GM12878 (cell line): Measurements from ENCODE around the gene PLXNA4. TPM values are rescaled to one million over a fixed set of nuclear protein-coding genes. Genes with fewer than 3 reads are reported as not detected.

ENCODE experiments used
- ATAC-seq: fragments of 200-7000 bp; cut with Tn5 transposase; 3 replicates; pipeline ENCODE4 v1.9.1; 2020; ENCODE audit warnings: mild to moderate bottlenecking, moderate library complexity
- BruUV-seq: library from RNA; stranded (reverse); fragments of 400-500 nt; replicated peaks from 2 replicates; lab custom pipeline; 2021; lab: Mats Ljungman, UMichigan
- CTCF ChIA-PET: fragments of 300-600 bp; sonication (Branson Sonifier 250); formaldehyde crosslinking; extraction: SDS; loops from one replicate; lab custom pipeline; 2021; ENCODE audit warnings: inconsistent platforms; lab: Yijun Ruan, JAX
- POLR2A ChIA-PET: fragments of 350-600 bp; formaldehyde crosslinking; extraction: SDS; loops from one replicate; lab custom pipeline; 2021; ENCODE audit warnings: inconsistent platforms; lab: Charles Lee
- RAD21 ChIA-PET: fragments of 300-600 bp; sonication (Branson Sonifier 250); formaldehyde crosslinking; loops from one replicate; lab custom pipeline; 2023; ENCODE audit warnings: antibody characterized with exemption; ENCODE audit not compliant: unreplicated experiment; lab: Charles Lee
- SMC1A ChIA-PET: fragments of 300-600 bp; sonication (Branson Sonifier 250); formaldehyde crosslinking; loops from one replicate; lab custom pipeline; 2023; ENCODE audit not compliant: unreplicated experiment, uncharacterized antibody; lab: Charles Lee
- DNase-seq: peaks from one replicate; pipeline ENCODE4 v3.0.0-alpha.2; 2011; ENCODE audit warnings: low read depth, low spot score
- FAIRE-seq: peaks from 3 replicates; lab custom pipeline; 2011; peaks lifted over from hg19 to GRCh38; lab: Jason Lieb, UNC
- H2AFZ ChIP-seq: 2 replicates; pipeline ENCODE4 v1.6.0; 2011; ENCODE audit warnings: low read depth, low read length, control low read depth; ENCODE audit not compliant: control insufficient read depth
- H3K27ac ChIP-seq: 2 replicates; pipeline ENCODE4 v1.5.1; 2011; ENCODE audit warnings: control low read depth; ENCODE audit not compliant: control insufficient read depth, insufficient read depth
- H3K27me3 ChIP-seq, 2 experiments: replicated peaks in 1 of 2; 2 replicates each; pipeline versions ENCODE4 v1.6.0 to v1.6.1; 2011; ENCODE audit warnings: low read length in 1 of 2; ENCODE audit not compliant: control insufficient read depth in 2 of 2, insufficient read depth in 2 of 2
- H3K36me3 ChIP-seq, 2 experiments: 2 replicates each; pipeline ENCODE4 v1.5.1; 2011; ENCODE audit warnings: low read length in 1 of 2; ENCODE audit not compliant: control insufficient read depth in 2 of 2, insufficient read depth in 2 of 2
- H3K4me1 ChIP-seq: 2 replicates; pipeline ENCODE4 v1.6.1; 2011; ENCODE audit warnings: mild to moderate bottlenecking, low read length, moderate library complexity, mixed read lengths; ENCODE audit not compliant: control insufficient read depth, insufficient read depth
- H3K4me2 ChIP-seq: 2 replicates; pipeline ENCODE4 v1.6.0; 2011; ENCODE audit warnings: control low read depth; ENCODE audit not compliant: control insufficient read depth, insufficient read depth
- H3K4me3 ChIP-seq: fragments of 200-600 bp; sonication (generic); 2 replicates; pipeline ENCODE4 v1.5.1; 2016
- H3K79me2 ChIP-seq: 2 replicates; pipeline ENCODE4 v1.6.0; 2011; ENCODE audit warnings: low read length; ENCODE audit not compliant: control insufficient read depth, insufficient read depth
- H3K9ac ChIP-seq: 2 replicates; pipeline ENCODE4 v1.8.0; 2011; ENCODE audit warnings: low read length, control low read depth, mixed read lengths; ENCODE audit not compliant: control insufficient read depth, insufficient read depth
- H3K9me3 ChIP-seq: replicated peaks from 3 replicates; pipeline ENCODE4 v1.5.1; 2011; ENCODE audit warnings: mild to moderate bottlenecking, low read length; ENCODE audit not compliant: control insufficient read depth, insufficient read depth
- H4K20me1 ChIP-seq: 2 replicates; pipeline ENCODE4 v1.6.0; 2011; ENCODE audit not compliant: control insufficient read depth, insufficient read depth
- ASH2L ChIP-seq: fragments of 300-600, 200-600 bp; sonication (generic); IDR thresholded peaks from 2 replicates; pipeline ENCODE4 v1.6.1; 2017; ENCODE audit warnings: low read depth, mild to moderate bottlenecking, borderline replicate concordance
- BMI1 ChIP-seq: fragments of 450-650 bp; IDR thresholded peaks from 2 replicates; pipeline ENCODE4 v1.6.1; 2016; ENCODE audit warnings: mild to moderate bottlenecking, moderate library complexity, borderline replicate concordance
- CBX5 ChIP-seq: sonication (generic); IDR thresholded peaks from 2 replicates; pipeline ENCODE4 v1.6.1; 2016; ENCODE audit warnings: low read depth, moderate library complexity, mild to moderate bottlenecking, inconsistent platforms
- CHD4 ChIP-seq: fragments of 200-600 bp; sonication (generic); IDR thresholded peaks from 2 replicates; pipeline ENCODE4 v1.6.1; 2016; ENCODE audit warnings: mild to moderate bottlenecking
- HDGF ChIP-seq: fragments of 450-650 bp; IDR thresholded peaks from 2 replicates; pipeline ENCODE4 v1.6.1; 2016; ENCODE audit warnings: antibody characterized with exemption
- WGBS: methylation state at CpG from one replicate; pipeline ENCODE4 v1.1.6; 2016; ENCODE audit warnings: low lambda C conversion rate; ENCODE audit not compliant: insufficient replicate concordance, insufficient coverage; ENCODE audit errors: missing lambda C conversion rate; 5-methylcytosine and 5-hydroxymethylcytosine counted together
- in situ Hi-C: fragments of 300-500 bp; cut with MboI; formaldehyde crosslinking; loops from 9 replicates; pipeline ENCODE4 v1.14.3; 2018; ENCODE audit warnings: mixed read lengths
- intact Hi-C: fragments of 100-400 bp; cut with micrococcal nuclease; formaldehyde crosslinking; loops from one replicate; pipeline ENCODE4 v1.14.2; 2022; ENCODE audit not compliant: unreplicated experiment
- polyA plus RNA-seq, 11 experiments: library from polyadenylated mRNA; depleted of rRNA in 4 of 11; unstranded in 6 of 11; stranded (reverse) in 5 of 11; fragments of >200 nt; fragmentation: Nextera tagmentation in 4 of 11; fragmentation: Illumina TruSeq in 1 of 11; extraction: Ambion mirVana in 4 of 11; extraction: Trizol in 1 of 11; gene quantifications; 1 replicate in 1 of 11; 2 replicates in 10 of 11; pipeline versions ENCODE4 v1.2.1 to v1.2.3, GENCODE V29; 2011 to 2016; ENCODE audit warnings: inconsistent platforms in 2 of 11, missing spikeins in 2 of 11, low read depth in 1 of 11
- total RNA-seq, 4 experiments: library from RNA; depleted of rRNA in 3 of 4; stranded (reverse); fragments of >200 nt in 3 of 4; fragmentation: Illumina TruSeq in 1 of 4; extraction: Trizol in 1 of 4; gene quantifications; 2 replicates each; pipeline versions ENCODE4 v1.2.1 to v1.2.3, GENCODE V29; 2013 to 2021
- TF ChIP-seq, protein P1 (sequence below): fragments of 450-650 bp; IDR thresholded peaks from 2 replicates; pipeline ENCODE4 v1.6.1; 2018; ENCODE audit warnings: mild to moderate bottlenecking, low read depth, moderate library complexity; ENCODE audit not compliant: partially characterized antibody
- TF ChIP-seq, protein P2 (sequence below): IDR thresholded peaks from 2 replicates; pipeline ENCODE4 v1.6.1; 2011; ENCODE audit warnings: borderline replicate concordance, low read depth, mild to moderate bottlenecking, moderate library complexity, mixed read lengths, low read length; ENCODE audit not compliant: insufficient read depth; ENCODE audit errors: extremely low read length

The PLXNA4 gene
- total and polyA plus RNA-seq, 10 of the 15 experiments (the other 5 are each of a cell fraction or from before 2014, with no cell fraction given) = 0.03 TPM; not detected in 9

DNA sequence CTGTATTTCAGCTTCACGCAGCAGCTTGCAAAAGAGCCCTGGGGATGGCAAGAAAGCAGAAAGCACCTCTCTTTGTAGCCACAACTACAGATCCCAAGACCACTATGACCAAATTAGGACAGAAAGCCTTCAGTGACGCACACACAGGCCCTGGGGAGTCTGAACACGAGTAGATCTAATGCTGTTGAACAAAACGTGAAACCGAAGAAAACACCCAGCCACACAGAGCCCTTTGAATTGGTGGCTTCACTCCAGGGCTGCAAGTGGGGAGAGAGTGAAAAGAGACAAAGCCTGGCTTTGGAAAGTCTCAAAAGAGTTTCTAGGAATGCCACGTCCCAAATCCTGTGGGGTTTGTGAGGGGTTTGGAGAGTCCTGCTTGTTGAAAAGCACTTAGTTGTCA is 28.4 kb downstream of the PLXNA4 start (continued):
- TF ChIP-seq, protein P1, sequence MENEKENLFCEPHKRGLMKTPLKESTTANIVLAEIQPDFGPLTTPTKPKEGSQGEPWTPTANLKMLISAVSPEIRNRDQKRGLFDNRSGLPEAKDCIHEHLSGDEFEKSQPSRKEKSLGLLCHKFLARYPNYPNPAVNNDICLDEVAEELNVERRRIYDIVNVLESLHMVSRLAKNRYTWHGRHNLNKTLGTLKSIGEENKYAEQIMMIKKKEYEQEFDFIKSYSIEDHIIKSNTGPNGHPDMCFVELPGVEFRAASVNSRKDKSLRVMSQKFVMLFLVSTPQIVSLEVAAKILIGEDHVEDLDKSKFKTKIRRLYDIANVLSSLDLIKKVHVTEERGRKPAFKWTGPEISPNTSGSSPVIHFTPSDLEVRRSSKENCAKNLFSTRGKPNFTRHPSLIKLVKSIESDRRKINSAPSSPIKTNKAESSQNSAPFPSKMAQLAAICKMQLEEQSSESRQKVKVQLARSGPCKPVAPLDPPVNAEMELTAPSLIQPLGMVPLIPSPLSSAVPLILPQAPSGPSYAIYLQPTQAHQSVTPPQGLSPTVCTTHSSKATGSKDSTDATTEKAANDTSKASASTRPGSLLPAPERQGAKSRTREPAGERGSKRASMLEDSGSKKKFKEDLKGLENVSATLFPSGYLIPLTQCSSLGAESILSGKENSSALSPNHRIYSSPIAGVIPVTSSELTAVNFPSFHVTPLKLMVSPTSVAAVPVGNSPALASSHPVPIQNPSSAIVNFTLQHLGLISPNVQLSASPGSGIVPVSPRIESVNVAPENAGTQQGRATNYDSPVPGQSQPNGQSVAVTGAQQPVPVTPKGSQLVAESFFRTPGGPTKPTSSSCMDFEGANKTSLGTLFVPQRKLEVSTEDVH = no peak
- TF ChIP-seq CHD4 = no peak
- no peak for TF ChIP-seq ASH2L
- TF ChIP-seq, protein P2, sequence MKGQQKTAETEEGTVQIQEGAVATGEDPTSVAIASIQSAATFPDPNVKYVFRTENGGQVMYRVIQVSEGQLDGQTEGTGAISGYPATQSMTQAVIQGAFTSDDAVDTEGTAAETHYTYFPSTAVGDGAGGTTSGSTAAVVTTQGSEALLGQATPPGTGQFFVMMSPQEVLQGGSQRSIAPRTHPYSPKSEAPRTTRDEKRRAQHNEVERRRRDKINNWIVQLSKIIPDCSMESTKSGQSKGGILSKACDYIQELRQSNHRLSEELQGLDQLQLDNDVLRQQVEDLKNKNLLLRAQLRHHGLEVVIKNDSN = no peak
- no peak for TF ChIP-seq HDGF

DNA sequence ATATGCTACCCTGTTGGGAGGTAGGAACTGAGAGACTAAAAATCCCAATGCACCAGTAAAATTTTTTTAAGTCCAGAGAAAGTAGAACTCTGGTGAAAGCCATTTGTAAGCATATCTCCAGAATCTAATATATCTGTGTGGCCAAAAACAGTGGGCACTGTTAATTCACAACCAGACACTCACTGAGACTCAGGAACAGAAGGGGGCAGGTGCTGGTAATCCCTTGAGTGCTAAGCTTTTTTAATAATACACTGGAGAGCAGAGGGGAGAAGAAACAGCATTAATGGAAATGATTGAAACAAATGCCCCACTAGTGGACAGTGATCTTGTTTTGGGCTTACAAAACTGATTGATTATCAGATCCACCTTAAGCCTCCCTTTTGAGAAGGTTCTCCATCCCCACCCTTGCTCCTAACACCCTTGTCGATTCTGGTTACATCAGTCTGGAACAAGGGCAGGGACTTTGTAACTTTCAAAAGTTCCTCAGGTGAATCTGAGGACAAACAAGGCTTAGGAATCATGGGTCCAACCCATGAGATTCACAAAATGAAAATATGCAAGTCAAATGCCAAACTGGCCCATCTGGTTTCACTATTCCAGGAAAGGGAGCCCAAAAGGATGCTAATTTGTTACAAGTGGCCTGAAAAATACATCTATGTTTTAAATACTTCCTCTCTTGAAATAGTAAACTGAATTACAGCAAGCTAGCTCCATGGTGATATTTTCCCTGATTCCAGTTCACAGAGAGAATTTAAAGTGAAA is 29.7 kb downstream of the PLXNA4 start:
- Histone ChIP-seq H3K4me3 (no peak overlapping the region), H3K79me2 (no peaks in the 10 kb centered on the region), H3K36me3 (no peaks in the 10 kb centered on the region), H3K4me1 (no peaks in the 10 kb centered on the region), H3K9ac (no peak overlapping the region), H4K20me1 (no peaks in the 10 kb centered on the region), H3K4me2 (no peak overlapping the region), H2AFZ (no peak overlapping the region), H3K27me3 (peaks cover 0 to 6% of the 10 kb centered on the region in 2 experiments; a peak in 2 of 4 replicates), H3K9me3 (no peaks in the 10 kb centered on the region), H3K27ac (no peak overlapping the region)
- in situ Hi-C loops (no loop called here), intact Hi-C loops (no loop called here)
- BruUV-seq = no TSS peak
- SMC1A ChIA-PET = no interaction called here
- CTCF ChIA-PET = no interaction called here
- 31% methylated on average over 1 of the region's 1 CpG for WGBS
- ATAC-seq (no peak), FAIRE-seq (no peak), DNase-seq (no peak)
- RAD21 ChIA-PET = no interaction called here
- TF ChIP-seq BMI1 (no peak), CBX5 (no peak)
- POLR2A ChIA-PET = no interaction called here
